HG03520 (cell line): Measurements from ENCODE around the gene UGT1A5.
"Not testable (repeated sequence)": the region's sequence is repeated elsewhere in the genome, so short reads cannot be mapped to it uniquely, and the experiment has no call there.

Experiments used
- ATAC-seq: cut with Tn5 transposase; IDR thresholded peaks from one replicate; pipeline ENCODE4 v1.9.1; 2021; ENCODE audit warnings: mild to moderate bottlenecking, moderate library complexity; ENCODE audit not compliant: unreplicated experiment

UGT1A5 gene

DNA sequence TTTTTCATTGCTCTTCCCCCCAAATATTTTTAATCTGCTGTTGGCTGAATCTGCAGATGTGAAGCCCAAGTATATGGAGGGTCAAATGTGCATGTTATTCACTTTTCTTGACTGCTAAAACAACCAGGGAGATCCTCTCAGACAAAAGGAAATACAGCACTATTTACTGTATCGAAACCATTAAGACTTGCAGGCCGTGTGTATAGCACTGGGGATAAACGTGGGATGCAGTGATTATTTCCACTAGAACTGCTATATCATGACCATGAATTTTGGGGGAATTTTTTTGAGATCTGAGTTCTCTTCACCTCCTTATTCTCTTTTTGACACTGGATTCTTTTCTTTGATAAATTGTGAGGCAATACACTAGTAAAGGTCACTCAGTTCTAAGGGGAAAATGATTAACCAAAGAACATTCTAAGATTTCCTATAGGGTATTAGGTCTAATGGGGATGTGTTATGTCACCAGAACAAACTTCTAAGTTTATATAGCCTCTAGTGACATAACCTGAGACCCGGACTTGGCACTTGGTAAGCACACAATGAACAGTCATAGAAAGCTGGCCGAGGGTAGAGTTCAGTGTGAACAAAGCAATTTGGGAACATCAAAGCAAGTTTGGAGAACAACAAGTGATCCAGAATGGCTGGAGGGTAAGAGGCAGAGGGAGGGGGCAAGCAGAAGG lies 32.5 kb downstream of the UGT1A5 start:
- ATAC-seq: no peak

- not testable (repeated sequence) for ATAC-seq
Measured at GRCh38 chr2:233745838-233746237, 33.1 kb downstream of the UGT1A5 start.

DNA sequence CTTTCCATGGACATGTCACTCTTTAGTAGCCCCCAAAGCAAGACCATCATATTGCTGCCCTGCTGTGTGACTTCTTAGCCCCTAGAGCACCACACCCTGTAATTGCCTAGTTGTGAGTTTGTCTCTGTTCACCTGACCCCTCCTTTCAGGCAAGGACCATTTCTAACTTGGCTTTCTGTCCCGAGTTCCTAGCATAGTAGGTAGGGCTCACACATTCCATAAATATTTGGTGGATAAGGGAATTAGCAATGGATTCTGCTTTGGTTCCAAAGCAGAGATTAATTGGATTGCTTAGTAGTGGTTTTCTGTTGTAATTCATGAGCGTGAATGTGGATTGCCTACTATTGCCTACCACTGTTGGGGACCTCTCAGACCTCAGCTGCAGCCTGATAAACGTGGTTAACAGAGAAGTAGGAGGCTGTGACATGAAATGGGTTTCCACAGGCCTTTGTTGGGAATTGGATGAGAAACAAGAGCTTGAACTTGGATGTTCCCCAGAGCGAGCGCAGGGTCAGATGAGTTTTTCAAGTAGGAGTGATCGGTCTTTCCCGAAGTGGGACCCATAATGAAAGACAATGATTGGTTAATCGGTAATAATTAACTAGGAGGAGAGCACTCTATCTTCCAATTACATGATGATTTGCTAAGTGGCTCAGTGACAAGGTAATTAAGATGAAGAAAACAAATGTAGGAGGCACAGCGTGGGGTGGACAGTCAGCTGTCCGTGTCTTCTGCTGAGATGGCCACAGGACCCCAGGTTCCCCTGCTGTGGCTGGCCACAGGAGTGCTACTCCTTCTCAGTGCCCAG lies 34.0 kb downstream of the UGT1A5 start:
- no peak for ATAC-seq

DNA sequence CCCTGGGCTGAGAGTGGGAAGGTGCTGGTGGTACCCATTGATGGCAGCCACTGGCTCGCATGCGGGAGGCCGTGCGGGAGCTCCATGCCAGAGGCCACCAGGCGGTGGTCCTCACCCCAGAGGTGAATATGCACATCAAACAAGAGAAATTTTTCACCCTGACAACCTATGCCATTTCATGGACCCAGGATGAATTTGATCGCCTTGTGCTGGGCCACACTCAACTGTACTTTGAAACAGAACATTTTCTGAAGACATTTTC lies 34.5 kb downstream of the UGT1A5 start:
- ATAC-seq: no peak

- not testable (repeated sequence) for ATAC-seq
Measured at GRCh38 chr2:233750689-233751088, 38.0 kb downstream of the UGT1A5 start.

DNA sequence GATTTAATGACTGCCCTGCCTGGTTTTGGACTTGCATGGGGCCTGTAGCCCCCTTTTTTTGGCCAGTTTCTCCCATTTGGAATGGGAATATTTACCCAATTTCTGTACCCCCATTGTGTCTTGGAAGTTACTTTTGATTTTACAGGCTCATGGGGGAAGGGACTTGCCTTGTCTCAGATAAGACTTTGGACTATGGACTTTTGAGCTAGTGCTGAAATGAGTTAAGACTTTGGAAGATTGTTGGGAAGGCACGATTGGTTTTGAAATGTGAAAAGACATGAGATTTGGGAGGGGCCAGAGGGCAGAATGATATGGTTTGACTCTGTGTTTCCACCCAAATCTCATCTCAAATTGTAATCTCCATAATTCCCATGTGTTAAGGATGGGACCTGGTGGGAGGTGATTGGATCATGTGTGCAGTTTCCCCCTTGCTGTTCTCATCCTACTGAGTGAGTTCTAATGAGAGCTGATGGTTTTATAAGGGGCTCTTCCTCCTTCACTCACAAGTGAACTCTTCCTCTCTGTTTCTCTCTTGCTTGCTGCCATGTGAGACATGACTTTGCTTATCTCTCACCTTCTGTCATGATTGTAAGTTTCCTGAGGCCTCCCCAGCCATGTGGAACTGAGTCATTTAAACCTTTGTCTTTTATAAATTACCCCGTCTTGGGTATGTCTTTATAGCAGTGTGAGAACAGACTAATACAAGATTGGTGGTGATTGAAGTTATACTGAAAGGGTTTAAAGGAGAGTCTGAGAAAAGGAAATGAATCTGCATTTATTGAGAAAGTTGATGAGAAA lies 38.7 kb downstream of the UGT1A5 start:
- ATAC-seq: not testable (repeated sequence)

GRCh38 chr2:233754872-233755611 lies 42.3 kb downstream of the UGT1A5 start:
- no peak for ATAC-seq

DNA sequence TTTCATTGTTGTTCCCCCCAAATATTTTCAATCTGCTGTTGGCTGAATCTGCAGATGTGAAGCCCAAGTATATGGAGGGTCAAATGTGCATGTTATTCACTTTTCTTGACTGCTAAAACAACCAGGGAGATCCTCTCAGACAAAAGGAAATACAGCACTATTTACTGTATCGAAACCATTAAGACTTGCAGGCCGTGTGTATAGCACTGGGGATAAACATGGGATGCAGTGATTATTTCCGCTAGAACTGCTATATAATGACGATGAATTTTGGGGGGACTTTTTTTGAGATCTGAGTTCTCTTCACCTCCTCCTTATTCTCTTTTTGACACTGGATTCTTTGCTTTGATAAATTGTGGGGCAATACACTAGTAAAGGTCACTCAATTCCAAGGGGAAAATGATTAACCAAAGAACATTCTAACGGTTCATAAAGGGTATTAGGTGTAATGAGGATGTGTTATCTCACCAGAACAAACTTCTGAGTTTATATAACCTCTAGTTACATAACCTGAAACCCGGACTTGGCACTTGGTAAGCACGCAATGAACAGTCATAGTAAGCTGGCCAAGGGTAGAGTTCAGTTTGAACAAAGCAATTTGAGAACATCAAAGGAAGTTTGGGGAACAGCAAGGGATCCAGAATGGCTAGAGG lies 43.8 kb downstream of the UGT1A5 start:
- ATAC-seq: no peak

GRCh38 chr2:233758141-233758540 lies 45.4 kb downstream of the UGT1A5 start:
- no peak for ATAC-seq

GRCh38 chr2:233758849-233759248 lies 46.1 kb downstream of the UGT1A5 start:
- ATAC-seq: no peak

GRCh38 chr2:233760043-233760442 lies 47.3 kb downstream of the UGT1A5 start, which contains the start of gene UGT1A1:
UGT1A1 (plus strand) TSS chr2:233760270; CDS start chr2:233760288, 18 bp downstream.
- ATAC-seq: no peak

DNA sequence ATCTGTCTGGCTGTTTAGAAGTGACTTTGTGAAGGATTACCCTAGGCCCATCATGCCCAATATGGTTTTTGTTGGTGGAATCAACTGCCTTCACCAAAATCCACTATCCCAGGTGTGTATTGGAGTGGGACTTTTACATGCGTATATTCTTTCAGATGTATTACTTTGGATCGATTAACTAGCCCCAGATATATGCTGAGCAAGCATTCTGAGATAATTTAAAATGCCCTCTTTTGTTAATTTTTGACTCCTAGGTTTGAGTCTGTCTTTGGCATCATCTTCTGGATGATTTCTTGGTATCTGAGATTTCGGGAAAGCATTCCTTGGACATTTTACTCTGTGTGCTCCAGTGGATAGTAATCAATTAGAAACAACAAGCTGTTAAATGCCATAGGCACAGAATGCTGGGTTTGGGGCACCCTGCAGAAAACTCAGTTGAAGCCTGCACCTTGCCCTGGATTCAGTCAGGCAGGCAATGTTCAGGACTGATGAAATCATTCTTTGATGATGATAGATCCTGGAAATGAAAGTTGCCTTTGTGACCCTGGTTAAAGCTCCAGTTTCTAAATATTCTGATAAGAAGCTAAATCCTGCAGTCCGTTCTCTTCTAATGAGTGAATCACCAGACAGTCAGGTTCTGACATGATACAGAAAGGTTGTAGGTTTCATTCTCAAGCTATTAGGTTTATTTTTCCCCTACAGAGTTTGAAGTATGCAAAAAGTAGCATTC lies 48.5 kb downstream of the UGT1A5 start:
- ATAC-seq: no peak

- no peak for ATAC-seq
Measured at GRCh38 chr2:233764264-233764663, 51.6 kb downstream of the UGT1A5 start.

- ATAC-seq: no peak
Measured at GRCh38 chr2:233764761-233765160, 52.1 kb downstream of the UGT1A5 start.

DNA sequence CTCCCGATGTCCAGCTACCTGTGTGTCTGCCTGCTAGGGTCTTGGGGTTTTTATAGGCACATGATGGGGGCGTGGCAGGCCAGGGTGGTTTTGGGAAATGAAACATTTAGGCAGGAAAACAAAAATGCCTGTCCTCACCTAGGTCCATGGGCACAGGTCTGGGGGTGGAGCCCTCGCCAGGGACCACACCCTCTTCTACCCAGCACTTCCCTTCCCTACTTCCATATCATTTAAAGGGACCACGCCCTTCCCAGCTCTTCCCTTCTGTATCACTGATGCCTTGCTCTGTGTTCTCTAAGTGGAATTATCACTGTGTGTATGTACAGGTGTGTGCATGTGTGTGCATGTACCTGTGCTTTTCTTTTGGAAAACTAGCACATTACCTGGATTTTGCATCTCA lies 53.7 kb downstream of the UGT1A5 start:
- ATAC-seq: no peak

GRCh38 chr2:233768076-233768475 lies 55.4 kb downstream of the UGT1A5 start:
- ATAC-seq: no peak

- ATAC-seq: no peak
Measured at GRCh38 chr2:233769260-233769659, 56.6 kb downstream of the UGT1A5 start.

- no peak for ATAC-seq
Measured at GRCh38 chr2:233772153-233772552, 59.4 kb downstream of the UGT1A5 start.

GRCh38 chr2:233772583-233772982 lies 59.9 kb downstream of the UGT1A5 start:
- no peak for ATAC-seq

DNA sequence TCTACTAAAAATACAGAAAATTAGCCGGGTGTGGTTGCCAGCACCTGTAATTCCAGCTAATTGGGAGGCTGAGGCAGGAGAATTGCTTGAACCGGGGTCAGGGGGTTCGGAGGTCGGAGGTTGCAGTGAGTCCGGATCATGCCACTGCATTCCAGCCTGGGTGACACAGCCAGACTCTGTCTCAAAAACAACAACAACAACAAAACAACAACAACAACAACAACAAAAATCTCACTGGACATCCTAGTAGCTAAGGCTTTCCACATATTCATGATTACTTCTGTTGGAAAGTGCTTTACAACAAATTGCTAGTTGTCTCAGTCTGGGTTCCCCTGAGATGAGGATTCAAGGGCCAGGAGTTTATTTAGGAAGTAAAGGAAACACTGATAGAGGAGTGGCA lies 61.1 kb downstream of the UGT1A5 start:
- no peak for ATAC-seq
